ENCODE data around the gene TMEM204.

The TMEM204 gene

DNA sequence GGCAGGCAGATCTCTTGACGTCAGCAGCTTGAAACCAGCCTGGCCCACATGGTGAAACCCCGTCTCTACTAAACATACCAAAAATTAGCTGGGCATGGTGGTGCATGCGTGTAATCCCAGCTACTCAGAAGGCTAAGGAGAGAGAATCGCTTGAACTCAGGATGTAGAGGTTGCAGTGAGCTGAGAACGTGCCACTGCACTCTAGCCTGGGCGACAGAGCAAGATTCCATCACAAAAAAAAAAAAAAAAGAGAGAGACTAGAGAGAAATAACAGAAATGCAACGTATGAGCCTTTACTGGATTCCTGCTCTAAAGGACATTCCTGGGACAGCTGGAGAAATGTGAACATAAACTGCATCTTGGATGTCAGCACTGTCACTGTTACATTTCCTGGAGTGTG lies 67.6 kb downstream of the TMEM204 start:
- no peak for DNase-seq

DNA sequence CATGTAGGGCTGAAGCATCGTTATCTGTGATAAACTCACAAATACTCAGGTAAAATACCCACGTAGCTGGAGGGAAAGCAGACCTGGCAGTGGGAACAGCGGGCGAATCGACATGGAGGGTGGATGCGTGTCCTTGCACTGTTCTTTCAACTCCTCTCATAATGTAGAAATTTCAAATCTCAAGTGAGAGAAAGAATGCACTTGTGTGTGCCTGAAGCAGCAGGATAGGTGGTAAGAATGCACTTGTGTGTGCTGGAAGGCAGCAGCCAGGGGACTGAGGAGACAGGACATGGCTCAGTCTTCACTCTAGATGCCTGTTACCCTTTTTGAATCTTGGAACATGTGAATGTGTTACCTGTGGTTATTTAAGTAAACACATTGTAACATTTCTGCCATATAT lies 68.0 kb downstream of the TMEM204 start:
- DNase-seq = no peak

DNA sequence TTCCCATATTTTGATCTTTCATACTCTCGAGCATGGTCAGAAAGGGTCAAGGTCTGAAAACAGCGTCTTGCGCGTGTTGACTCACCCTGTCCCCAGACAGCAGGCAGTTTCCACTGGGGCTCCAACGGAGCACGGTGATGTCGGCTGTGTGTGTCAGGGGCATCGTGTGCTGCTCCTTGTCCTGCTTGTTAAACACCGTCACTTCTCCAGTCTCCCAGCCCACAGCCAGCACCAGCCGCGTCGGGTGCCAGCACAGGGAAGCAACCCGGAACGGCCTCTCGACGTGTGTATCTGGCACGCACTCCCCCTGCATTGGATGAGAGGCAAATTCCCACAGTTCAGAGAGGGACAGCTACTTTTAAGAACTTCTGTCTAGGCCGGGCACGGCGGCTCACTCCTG lies 68.8 kb downstream of the TMEM204 start:
- DNase-seq = no peak
